Activated CD8-positive, alpha-beta memory T cell treated with anti-CD3 and anti-CD28 coated beads for 36 hours (primary cell): ENCODE results near the gene ZSWIM1. TPM values are rescaled to one million over a fixed set of nuclear protein-coding genes. Genes with fewer than 3 reads are reported as not detected.
"Not testable (repeated sequence)": the region's sequence is repeated elsewhere in the genome, so short reads cannot be mapped to it uniquely, and the experiment has no call there.

Experiments
- CTCF ChIA-PET: fragments of 350-600 bp; sonication (Branson Sonifier 250); formaldehyde crosslinking; loops from one replicate; lab custom pipeline; 2021; ENCODE audit warnings: antibody characterized with exemption; lab: Charles Lee
- POLR2A ChIA-PET: fragments of 350-600 bp; sonication (Branson Sonifier 250); formaldehyde crosslinking; loops from one replicate; lab custom pipeline; 2021; ENCODE audit warnings: antibody characterized with exemption; lab: Charles Lee
- total RNA-seq, 2 experiments: library from RNA; stranded (reverse); gene quantifications; one replicate each; pipeline ENCODE4 v1.2.3, GENCODE V29; 2021

Gene ZSWIM1
- total RNA-seq, 2 experiments from 2014 or later, result 9.3 to 9.7 TPM

DNA sequence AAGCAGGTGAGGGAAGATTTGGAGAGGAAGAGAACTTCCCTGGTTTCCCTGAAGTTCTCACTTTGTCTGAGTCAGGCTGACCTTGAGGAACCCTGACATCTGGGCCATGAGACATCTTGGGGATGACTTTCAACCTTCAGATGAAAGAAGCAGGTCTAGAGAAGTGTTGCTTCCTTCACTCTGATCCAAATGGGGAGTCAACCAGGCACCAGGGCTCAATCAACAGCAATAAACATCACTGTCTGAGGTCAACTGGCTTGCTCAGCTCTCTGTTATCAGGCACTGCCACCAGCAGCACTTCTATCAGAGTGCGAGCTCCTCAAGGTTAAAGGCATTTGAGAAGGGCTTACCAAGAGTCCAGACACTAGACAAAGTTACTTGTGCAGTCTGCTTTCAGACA lies 30.1 kb upstream of the ZSWIM1 start:
- ChIA-PET CTCF (no interaction called here), POLR2A (interaction anchor here (0.6 kb wide), 1 partner anchor 115 kb away, joined by 3 read pairs; no protein-coding TSS in a partner anchor)

DNA sequence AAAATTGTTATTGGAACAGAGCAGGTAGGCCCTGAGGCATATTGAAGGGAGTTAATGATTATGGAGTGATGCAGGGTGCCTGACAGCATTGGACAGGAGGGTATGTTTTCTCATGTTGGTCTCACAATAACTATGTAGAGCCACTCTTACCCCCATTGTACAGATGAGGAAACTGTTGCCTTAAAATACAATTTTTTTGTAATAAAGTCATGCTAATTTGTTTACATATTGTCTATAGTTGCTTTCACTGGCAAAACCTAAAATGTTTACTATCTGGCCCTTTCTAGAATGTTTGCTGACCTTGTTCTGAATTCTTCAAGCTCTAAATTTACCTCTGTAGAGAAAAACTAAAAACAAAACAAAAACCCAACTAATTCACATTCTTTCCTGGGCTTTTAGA lies 29.5 kb upstream of the ZSWIM1 start:
- ChIA-PET POLR2A (interaction anchor here (0.6 kb wide), 1 partner anchor 114 kb away, joined by 3 read pairs; no protein-coding TSS in a partner anchor), CTCF (interaction anchor here (1.7 kb wide), 1 partner anchor 52 kb away, joined by 4 read pairs; no protein-coding TSS in a partner anchor)

DNA sequence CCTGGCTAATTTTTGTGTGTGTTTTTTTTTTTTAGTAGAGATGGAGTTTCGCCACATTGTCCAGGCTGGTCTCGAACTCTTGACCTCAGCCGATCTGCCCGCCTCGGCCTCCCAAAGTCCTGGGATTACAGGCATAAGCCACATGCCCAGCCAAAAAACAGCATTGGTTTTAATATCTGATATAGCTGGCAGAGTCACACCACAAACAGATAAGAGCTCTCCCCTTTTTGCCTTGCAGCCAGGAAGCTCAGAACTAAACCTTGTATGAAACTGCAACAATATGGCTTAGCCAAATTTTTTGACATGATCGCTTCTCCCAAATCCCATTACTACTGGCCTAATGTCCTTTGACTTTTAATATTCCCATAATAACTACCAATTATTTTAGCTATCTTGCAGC lies 28.7 kb upstream of the ZSWIM1 start:
- ChIA-PET CTCF (interaction anchor here (0.8 to 1.7 kb wide), 2 partner anchors 53 to 113 kb away, joined by 3 to 4 read pairs; no protein-coding TSS in a partner anchor), POLR2A (no interaction called here)

DNA sequence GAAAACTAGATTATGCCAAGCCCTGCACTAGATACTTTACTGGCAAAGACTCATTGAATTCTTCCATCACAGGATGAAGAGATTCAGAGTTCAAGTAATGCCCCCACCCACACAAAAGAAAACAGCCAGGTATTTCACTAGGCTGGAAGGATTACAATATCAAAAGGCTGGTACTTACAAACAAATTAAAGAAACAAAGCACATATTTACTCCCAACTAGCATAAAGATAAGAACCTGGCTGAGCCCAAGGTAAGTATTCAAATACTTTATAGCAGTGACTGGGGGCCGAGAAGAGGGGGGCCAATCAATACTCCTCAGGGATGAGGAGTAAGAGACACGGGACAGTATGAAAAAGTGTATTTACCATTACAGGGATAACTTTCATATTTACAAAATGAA lies 27.5 kb upstream of the ZSWIM1 start:
- POLR2A ChIA-PET, result interaction anchor here (1.0 kb wide), 1 partner anchor 74 kb away, joined by 3 read pairs; no protein-coding TSS in a partner anchor

DNA sequence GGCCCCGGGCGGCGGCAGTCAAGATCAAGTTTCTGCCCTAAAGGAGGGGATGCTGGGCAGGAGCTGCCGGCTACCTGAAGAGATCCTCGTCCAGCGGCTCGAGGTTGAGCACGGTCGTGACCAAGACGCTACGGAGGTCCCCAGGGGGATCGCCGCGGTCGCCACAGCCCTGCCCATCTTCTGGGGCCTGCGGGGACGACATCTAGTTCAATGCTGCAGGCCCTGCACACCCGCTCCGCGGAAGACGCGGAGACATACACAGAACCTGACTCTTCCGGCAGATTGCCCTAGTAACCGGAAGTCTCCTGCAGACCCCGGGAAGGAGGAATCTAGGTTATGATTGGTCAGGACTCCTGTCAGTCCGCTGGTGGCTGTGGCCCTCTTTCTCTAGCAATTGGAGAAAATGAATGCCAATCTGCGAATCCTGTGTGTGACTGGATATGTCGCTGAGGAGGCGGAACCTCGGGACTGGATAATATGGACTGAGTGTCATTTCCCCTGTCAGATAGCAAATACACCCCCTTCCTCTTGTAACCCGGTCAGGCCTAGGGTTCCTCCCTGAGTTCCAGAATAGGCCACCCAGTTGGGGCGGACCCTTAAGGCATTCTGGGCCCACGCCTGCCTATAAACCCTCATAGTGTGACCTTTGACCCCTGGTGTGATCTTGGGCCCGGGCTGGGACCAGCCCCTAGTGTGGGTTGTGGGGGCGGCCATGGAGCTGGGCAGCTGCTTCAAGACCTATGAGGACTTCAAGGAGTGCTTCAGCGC lies 23.7 kb upstream of the ZSWIM1 start, which contains the start of the genes ACOT8 and ZSWIM3:
Gene ACOT8 (minus strand): TSS at position 279 of the 768 bp plus-strand sequence. CDS start 77 bp downstream, at position 202.
Gene ZSWIM3 (plus strand): TSS at position 501 of the 768 bp plus-strand sequence. CDS start 212 bp downstream, at position 713.
- CTCF ChIA-PET, result interaction anchor here (0.7 to 1.3 kb wide), 2 partner anchors 24 kb away, joined by 3 read pairs; partner anchors contain the start of gene ZSWIM1
- POLR2A ChIA-PET, result interaction anchor here (0.9 to 2.2 kb wide), 2 partner anchors 24 to 33 kb away, joined by 3 to 5 read pairs; partner anchors contain the start of gene ZSWIM1

More for the DNA sequence above, 27.5 kb upstream of the ZSWIM1 start:
- CTCF ChIA-PET, result no interaction called here

DNA sequence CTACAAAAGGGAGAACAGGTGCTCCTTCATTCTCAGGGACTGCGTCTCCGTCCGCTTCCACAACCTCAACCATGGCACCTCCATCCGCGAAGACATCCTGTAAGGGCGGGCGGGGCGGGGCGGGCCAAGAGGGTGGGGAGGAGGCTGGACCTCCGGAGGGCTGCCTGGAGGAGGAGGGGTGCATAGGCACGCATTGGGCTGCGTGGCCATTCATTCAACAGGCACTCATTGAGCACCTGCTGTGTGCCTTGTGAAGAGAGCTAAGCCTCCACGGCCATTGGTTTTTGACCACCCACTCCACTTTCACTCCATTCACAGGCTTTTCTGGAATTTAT lies 23.2 kb upstream of the ZSWIM1 start:
- ChIA-PET POLR2A (interaction anchor here (2.2 kb wide), 1 partner anchor 23 kb away, joined by 5 read pairs; the partner anchor contains the start of gene ZSWIM1), CTCF (interaction anchor here (0.7 kb wide), 1 partner anchor 23 kb away, joined by 3 read pairs; the partner anchor contains the start of gene ZSWIM1)

DNA sequence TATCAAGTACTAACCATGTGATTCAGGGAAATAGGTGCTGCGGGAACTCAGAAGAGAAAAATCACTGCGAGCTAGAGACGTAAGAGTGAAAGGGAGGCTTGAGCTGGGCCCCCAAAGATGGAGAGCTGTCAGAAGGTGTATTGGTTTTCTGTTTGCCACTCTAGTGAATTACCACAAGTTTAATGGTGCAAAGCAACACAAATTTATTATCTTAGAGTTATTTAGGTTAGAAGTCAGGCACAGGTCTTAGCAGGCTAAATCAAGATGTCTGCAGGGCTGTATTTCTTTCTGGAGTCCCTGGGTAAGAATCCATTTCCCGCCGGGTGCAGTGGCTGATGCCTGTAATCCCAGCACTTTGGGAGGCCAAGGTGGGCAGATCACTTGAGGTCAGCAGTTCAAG lies 21.1 kb upstream of the ZSWIM1 start:
- CTCF ChIA-PET, result no interaction called here
- POLR2A ChIA-PET, result no interaction called here

DNA sequence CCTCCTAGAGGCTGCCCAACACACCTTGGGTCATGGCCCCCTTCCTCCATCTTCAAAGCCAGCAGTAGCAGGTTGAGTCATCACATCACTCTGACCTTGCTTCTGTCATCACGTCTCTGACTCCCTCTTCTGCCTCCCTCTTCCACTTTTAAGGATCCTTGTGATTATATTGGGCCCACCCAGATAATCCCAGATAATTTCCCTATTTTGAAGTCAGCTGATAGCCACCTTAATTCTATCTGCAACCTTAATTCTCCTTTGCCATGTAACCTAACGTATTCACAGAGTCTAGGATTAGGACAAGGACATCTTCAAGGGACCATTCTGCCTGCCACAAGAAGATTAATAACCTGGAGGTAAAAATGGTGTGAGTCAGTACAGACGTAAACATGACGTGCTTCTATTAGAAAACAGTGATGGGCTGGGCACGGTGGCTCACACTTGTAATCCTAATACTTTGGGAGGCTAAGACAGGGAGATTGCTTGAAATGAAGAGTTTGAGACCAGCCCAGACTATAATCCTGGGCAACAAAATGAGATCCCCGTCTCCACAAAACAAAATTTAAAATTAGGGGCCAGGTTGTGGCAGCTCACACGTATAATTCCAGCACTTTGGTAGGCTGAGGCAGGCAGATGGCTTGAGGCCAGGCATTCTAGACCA lies 20.3 kb upstream of the ZSWIM1 start:
- CTCF ChIA-PET, result no interaction called here
- POLR2A ChIA-PET, result no interaction called here

DNA sequence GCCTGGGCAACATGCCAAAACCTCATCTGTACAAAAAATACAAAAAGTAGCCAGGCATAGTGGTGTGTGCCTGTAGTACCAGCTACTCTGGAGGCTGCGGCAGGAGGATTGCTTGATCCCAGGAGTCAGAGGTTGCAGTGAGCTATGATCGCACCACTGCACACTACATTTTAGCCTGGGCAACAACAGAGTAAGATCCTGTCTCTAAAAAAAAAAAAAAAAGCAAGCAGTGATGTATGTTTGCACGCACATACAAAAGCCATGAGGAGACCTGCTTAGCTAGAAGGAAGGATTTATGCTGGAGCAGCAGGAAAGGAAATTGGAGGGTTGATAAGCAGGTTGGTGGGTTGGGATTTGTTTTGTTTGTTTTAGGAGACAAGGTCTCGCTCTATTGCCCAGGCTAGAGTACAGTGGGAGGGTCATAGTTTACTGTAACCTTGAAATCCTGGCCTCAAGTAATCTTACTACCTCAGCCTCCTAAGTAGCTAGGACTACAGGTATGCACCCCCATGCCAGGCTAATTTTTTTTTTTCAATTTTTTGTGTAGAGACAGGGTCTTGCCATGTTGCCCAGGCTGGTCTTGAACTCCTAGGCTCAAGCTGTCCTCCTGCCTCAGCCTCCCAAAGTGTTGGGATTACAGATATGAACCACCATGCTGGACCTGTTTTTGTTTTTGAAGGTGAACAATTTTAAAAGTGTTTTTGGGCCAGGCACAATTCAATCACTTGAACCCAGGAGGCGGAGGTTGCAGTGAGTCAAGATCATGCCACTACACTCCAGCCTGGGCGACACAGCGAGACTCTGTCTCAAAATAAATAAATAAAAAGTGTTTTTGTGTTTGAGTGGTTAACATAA lies 19.6 kb upstream of the ZSWIM1 start:
- POLR2A ChIA-PET, result no interaction called here

DNA sequence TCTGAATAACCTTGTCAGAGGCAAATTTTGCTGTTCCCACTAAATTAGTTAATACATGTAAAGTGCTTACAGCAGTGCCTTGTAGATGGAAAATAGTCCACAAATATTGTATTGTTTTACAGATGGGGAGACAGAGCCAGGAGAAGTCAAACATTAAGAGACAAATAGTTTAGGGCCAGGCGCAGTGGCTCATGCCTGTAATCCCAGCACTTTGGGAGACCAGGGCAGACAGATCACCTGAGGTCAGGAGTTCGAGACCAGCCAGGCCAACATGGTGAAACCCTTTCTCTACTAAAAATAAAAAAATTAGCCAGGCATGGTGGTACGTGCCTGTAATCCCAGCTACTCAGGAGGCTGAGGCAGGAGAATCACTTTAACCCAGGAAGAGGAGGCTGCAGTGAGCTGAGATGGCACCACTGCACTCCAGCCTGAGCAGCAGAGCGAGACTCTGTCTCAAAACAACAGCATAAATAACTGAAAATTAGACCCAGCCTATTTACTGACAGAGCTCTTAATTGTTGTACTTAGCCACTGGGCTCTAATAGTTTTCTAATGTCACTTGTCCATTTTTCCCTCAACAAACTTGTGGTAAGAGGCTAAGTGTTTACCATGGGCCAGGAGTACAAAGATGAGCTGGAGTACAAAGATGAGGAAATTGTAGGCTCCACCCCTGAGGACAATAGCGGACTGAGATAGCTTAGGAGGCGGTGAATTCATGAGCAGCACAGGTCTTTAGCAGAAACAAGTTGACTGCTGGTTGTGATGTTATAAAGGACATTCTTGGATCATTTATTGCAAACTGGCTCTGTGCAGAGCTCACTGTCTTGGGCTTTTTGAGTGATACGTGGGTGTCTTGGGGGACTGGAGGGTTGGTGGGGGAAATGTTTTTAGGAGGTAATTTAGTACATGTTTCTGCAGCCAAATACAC lies 17.2 kb upstream of the ZSWIM1 start:
- ChIA-PET POLR2A (no interaction called here), CTCF (no interaction called here)

More for the DNA sequence above, 19.6 kb upstream of the ZSWIM1 start:
- CTCF ChIA-PET, result interaction anchor here (0.6 to 0.7 kb wide), 4 partner anchors 11 to 79 kb away, joined by 3 to 4 read pairs (median 4); no protein-coding TSS in a partner anchor

DNA sequence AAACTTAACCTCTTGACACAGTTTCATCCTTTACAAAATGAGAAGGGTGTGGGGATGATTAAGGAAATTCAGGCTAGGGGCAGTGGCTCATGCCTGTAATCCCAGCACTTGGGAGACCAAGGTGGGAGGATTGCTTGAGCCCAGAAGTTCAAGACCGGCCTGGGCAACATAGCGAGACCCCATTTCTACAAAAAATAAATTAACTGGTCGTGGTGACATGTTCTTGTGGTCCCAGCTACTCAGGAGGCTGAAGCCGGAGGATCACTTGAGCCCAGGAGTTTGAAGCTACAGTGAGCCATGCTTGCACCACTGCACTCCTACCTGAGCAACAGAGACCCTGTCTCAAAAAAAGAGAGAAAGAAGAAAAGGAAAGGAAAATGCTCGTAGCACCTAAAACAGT lies 14.6 kb upstream of the ZSWIM1 start:
- CTCF ChIA-PET, result no interaction called here
- POLR2A ChIA-PET, result no interaction called here

DNA sequence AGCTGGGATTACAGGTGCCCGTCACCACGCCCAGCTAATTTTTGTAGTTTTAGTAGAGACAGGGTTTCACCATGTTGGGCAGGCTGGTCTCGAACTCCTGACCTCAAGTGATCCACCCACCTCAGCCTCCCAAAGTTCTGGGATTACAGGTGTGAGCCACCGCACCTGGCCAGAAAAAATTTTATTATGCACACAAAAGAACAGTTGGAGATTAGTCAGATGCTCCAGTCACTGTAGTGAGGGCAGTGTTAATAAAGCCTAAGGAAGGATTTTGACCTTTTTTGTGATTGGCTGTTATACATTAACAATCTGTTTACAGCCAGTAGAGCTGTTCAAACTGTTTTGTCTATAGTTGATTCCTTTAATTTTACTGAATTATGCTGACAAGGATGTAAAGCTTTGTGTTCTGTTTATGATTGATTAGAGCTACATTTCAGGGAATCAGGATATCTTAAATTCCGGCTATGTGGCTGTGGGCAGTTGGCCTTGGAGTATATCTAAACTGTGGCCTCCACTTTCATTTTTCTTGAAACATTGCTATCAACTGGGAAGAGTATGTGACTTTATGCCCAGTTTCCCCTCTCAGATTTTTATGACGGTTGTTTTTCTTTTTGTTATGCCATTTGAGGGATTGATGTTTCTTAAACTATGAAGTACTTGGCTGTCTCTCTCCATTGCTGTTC lies 13.8 kb upstream of the ZSWIM1 start:
- ChIA-PET CTCF (no interaction called here), POLR2A (no interaction called here)

DNA sequence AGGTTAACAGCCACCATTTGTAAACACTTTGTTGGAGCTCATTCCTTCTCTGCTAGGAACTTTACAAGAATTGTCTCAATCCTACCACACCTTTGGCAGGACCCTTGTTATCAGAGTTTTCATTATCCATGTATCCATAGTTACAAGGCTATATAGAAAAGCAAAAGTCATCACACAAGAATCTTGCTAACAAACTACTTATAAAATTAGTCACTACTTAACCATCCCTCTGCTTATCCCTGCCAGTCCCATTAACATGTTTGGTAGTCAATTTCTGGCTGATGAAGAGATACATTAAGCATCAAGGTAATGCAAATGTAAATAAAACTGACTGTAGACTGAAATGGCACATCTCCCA lies 13.2 kb upstream of the ZSWIM1 start:
- POLR2A ChIA-PET, result no interaction called here
- CTCF ChIA-PET, result no interaction called here

DNA sequence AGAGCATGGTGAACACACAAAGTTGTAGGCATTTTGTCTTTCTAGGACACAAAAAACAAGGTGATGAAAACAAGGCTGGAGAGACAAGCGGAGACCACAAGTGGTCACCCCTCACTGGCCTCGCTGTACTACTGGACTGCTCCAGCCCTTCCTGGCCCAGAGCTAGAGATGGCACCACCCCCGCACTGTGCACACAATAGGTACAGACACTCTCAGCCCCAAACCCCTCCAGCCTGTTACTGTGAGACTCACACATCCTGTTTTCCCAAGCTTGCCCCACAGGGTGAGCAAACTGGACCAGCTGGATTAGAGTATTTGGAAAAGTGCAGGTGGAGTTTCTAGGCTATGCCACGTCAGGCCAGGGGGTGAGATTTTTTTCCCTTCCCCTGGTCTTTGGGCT lies 8.4 kb upstream of the ZSWIM1 start:
- CTCF ChIA-PET, result interaction anchor here (0.6 kb wide), 1 partner anchor 56 kb away, joined by 3 read pairs; no protein-coding TSS in a partner anchor
- POLR2A ChIA-PET, result no interaction called here

DNA sequence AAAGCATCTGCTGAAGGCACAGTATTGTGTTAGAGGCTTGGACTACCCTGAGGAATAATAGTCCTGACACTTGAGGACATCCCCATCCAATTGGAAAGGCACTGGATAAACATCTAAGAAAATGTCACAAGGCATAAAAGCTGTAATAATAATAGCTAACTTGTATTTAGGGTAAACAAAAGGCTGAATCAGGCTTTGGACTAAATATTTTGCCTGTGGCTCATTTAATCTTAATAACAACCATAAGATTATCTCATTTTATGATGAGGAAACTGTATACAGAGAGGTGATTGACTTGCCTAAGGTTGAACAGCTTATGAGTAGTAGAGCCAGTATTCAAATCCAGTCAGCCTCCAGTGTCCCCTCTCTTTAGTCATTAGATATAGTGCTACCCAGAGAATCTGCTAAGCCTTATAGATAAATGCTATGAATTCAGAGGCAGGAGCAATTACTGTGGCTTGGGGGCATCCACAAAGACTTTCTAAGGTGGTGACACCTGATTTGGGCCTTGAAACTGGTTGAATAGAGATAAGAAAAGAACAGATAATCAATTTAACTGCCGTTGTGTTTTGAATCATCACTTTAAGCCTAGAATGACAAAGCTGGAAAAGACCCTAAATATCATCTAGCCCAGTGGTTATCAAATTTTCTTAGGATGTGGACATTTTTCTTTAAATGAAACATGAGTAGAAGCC lies 7.5 kb upstream of the ZSWIM1 start:
- ChIA-PET CTCF (no interaction called here), POLR2A (no interaction called here)

DNA sequence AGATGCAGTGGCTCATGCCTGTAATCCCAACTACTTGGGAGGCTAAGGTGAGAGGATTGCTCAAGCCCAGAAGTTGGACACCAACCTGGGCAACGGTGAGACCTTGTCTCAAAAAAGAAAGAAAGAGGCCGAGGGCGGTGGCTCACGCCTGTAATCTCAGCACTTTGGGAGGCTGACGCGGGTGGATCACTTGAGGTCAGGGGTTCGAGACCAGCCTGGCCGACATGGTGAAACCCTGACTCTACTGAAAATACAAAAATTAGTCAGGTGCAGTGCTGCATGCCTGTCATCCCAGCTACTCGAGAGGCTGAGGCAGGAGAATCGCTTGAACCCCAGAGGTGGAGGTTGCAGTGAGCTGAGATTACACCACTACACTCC lies 6.9 kb upstream of the ZSWIM1 start:
- POLR2A ChIA-PET, CTCF ChIA-PET: not testable (repeated sequence)

DNA sequence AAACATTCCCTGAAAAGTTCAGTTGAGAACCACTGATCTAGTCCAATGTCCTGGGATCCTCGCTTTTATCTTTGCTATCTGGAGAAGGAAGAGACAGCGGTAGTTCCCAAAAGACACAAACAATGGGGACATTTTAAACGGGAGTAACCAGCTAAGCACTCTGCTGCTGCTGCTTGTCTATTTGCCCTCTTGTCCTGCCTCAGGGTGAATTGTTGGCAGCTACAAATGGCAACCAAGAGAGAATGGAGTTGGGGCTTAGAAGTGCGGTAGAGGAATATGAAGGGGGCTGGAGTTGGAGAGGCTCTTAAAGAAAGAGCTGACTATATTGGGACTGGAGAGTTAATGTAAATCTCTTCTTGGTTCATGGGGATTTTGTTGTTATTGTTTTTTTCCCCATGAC lies 6.5 kb upstream of the ZSWIM1 start:
- CTCF ChIA-PET, result interaction anchor here (0.6 kb wide), 1 partner anchor 95 kb away, joined by 3 read pairs; no protein-coding TSS in a partner anchor
- POLR2A ChIA-PET, result no interaction called here
